K562 (cell line): Measurements from ENCODE around the gene PIH1D1. TPM values are rescaled to one million over a fixed set of nuclear protein-coding genes. Genes with fewer than 3 reads are reported as not detected.
A peak's percentile ranks its signal among the peaks of the same experiment; 100 is the strongest.

ENCODE experiments used
- CAMTA2 ChIP-seq: fragments of 250-450 bp; sonication (Bioruptor Pico); conservative IDR thresholded peaks from 2 replicates; pipeline ENCODE4 v1.5.1; 2022
- DACH1 ChIP-seq: fragments of 450-650 bp; IDR thresholded peaks from 2 replicates; pipeline ENCODE4 v1.6.1; 2018; ENCODE audit not compliant: partially characterized antibody
- DMBX1 ChIP-seq: fragments of 250-450 bp; sonication (Bioruptor Pico); IDR thresholded peaks from 2 replicates; pipeline ENCODE4 v1.8.0; 2022; ENCODE audit warnings: inconsistent platforms, mild to moderate bottlenecking, moderate library complexity, borderline replicate concordance
- FOXA1 ChIP-seq: fragments of 450-650 bp; IDR thresholded peaks from 2 replicates; pipeline ENCODE4 v1.6.1; 2016; ENCODE audit warnings: mild to moderate bottlenecking, borderline replicate concordance
- FOXK1 ChIP-seq: sonication (generic); formaldehyde crosslinking; IDR thresholded peaks from 2 replicates; pipeline ENCODE4 v1.8.0; 2022; ENCODE audit warnings: missing genetic modification reagents, mild to moderate bottlenecking, borderline replicate concordance
- GTF2F1 ChIP-seq: IDR thresholded peaks from 2 replicates; pipeline ENCODE4 v1.6.1; 2011; ENCODE audit warnings: low read depth, low read length, improper control_type of control experiment
- HMG20B ChIP-seq: fragments of 250-450 bp; sonication (Bioruptor Pico); IDR thresholded peaks from 2 replicates; pipeline ENCODE4 v1.5.0; 2021; ENCODE audit warnings: mild to moderate bottlenecking
- PHF8 ChIP-seq: fragments of 200-600 bp; sonication (generic); IDR thresholded peaks from 2 replicates; pipeline ENCODE4 v1.6.1; 2012; ENCODE audit warnings: mixed run types, mild to moderate bottlenecking, inconsistent platforms, low read length, moderate library complexity, borderline replicate concordance
- PHTF2 ChIP-seq: fragments of 250-450 bp; sonication (Bioruptor Pico); IDR thresholded peaks from 2 replicates; pipeline ENCODE4 v1.5.0; 2021; ENCODE audit warnings: mild to moderate bottlenecking
- SMAD1 ChIP-seq: fragments of 150-350 bp; IDR thresholded peaks from 2 replicates; pipeline ENCODE4 v1.6.1; 2014; ENCODE audit warnings: low read length, low read depth; ENCODE audit not compliant: partially characterized antibody
- SRSF3 ChIP-seq: fragments of 200-400 bp; formaldehyde crosslinking; IDR thresholded peaks from 2 replicates; pipeline ENCODE4 v1.6.1; 2016; ENCODE audit warnings: mild to moderate bottlenecking, low read length, moderate library complexity; ENCODE audit not compliant: insufficient read depth
- STAT5A ChIP-seq: IDR thresholded peaks from 2 replicates; pipeline ENCODE4 v1.6.1; 2012; ENCODE audit warnings: low read length, inconsistent platforms, borderline replicate concordance
- ZBTB8A ChIP-seq: fragments of 450-650 bp; IDR thresholded peaks from 2 replicates; pipeline ENCODE4 v1.6.1; 2018; ENCODE audit warnings: mild to moderate bottlenecking, moderate library complexity; ENCODE audit not compliant: partially characterized antibody
- ZNF232 ChIP-seq: sonication (generic); formaldehyde crosslinking; IDR thresholded peaks from 2 replicates; pipeline ENCODE4 v1.8.0; 2022; ENCODE audit warnings: mild to moderate bottlenecking, missing genetic modification reagents
- ZNF445 ChIP-seq: fragments of 250-450 bp; sonication (Bioruptor Pico); IDR thresholded peaks from 2 replicates; pipeline ENCODE4 v1.4.0; 2020; ENCODE audit warnings: low read depth, mild to moderate bottlenecking, moderate library complexity
- ZNF644 ChIP-seq: fragments of 200-800 bp; sonication (Bioruptor generic); IDR thresholded peaks from 2 replicates; pipeline ENCODE4 v1.6.1; 2016; ENCODE audit warnings: low read depth, missing genetic modification characterization, missing compliant biosample characterization
- polyA plus RNA-seq, 8 experiments: library from polyadenylated mRNA; depleted of rRNA in 4 of 8; stranded (reverse) in 5 of 8; unstranded in 3 of 8; fragments of >200 nt; fragmentation: Nextera tagmentation in 2 of 8; fragmentation: Illumina TruSeq in 1 of 8; extraction: Ambion mirVana in 2 of 8; extraction: Trizol in 1 of 8; gene quantifications; 2 replicates each; pipeline versions ENCODE4 v1.2.1 to v1.2.3, GENCODE V29; 2011 to 2014; ENCODE audit warnings: inconsistent platforms in 1 of 8, missing spikeins in 1 of 8
- total RNA-seq, 7 experiments: library from RNA; depleted of rRNA in 6 of 7; stranded (reverse); fragments of >200 nt in 6 of 7; fragmentation: Illumina TruSeq in 2 of 7; extraction: Trizol in 2 of 7; gene quantifications; 2 replicates each; pipeline versions ENCODE4 v1.2.1 to v1.2.3, GENCODE V29; 2011 to 2021; ENCODE audit warnings: low replicate concordance in 1 of 7
- TF ChIP-seq, protein P1 (sequence below): sonication (generic); formaldehyde crosslinking; IDR thresholded peaks from 2 replicates; pipeline ENCODE4 v1.8.0; 2022; ENCODE audit warnings: mild to moderate bottlenecking, missing genetic modification reagents
- TF ChIP-seq, protein P2 (sequence below): fragments of 250-450 bp; sonication (Bioruptor Pico); IDR thresholded peaks from 2 replicates; pipeline ENCODE4 v1.8.0; 2022; ENCODE audit warnings: inconsistent platforms
- TF ChIP-seq, protein P3 (sequence below): fragments of 450-650 bp; formaldehyde crosslinking; IDR thresholded peaks from 2 replicates; pipeline ENCODE4 v1.4.0; 2022; ENCODE audit warnings: missing genetic modification characterization
- TF ChIP-seq, protein P4 (sequence below): fragments of 250-450 bp; sonication (Bioruptor Pico); IDR thresholded peaks from 2 replicates; pipeline ENCODE4 v1.5.0; 2021
- TF ChIP-seq, protein P5 (sequence below), 2 experiments: fragments of 450-650 bp in 1 of 2; sonication (generic) in 1 of 2; formaldehyde crosslinking in 1 of 2; IDR thresholded peaks in 1 of 2; conservative IDR thresholded peaks in 1 of 2; 2 replicates each; pipeline versions ENCODE4 v1.6.1 to v1.8.1; 2016 to 2023; ENCODE audit warnings: mild to moderate bottlenecking in 2 of 2, moderate library complexity in 2 of 2, inconsistent platforms in 1 of 2, missing genetic modification reagents in 1 of 2

PIH1D1 gene
- total and polyA plus RNA-seq, 9 of the 15 experiments (the other 6 are each of a cell fraction or from before 2014, with no cell fraction given): 26.5 to 224 (median 137) TPM

DNA sequence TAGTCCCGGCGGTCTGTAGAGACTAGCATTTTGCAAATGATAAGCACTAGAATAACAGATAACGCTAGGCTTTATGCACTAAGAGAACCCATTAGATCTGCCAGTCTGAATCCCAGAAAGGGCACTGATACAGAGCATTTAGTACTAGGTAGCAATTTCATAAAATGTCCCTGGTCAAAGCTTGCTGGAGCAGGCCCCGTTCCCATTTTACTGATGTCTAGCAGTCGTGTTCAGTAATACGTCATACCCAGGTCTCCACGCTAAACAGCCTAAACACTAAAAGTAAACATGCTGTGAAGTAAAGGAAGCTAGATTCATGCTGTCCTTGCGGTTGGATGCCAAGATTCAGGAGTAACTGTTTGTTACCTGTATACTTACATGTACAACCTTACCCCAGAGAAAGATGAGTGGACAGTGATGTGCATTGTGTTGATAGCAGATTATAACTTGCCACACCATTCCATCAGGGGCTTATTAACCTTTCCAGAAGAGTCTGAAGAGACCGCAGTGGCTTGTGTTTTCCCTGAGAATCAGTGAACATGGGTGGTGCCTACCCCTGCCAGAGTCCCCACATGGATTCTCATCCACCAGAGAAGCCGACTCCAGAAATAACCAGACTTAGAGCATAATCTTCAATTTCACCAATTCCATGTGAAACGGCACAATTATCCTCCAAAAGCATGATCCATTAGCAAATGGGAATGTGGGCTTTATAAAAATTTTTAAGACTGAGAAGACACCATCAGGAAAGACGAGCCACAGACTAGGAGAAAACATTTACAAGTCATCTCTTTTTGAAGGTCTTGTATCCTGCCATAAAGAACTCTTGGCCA is 41.2 kb upstream of the PIH1D1 start (continued):
- TF ChIP-seq FOXK1 (CRISPR knock-in tag) (0 out of 2 replicates have a peak, but pooled peaks have one; percentile 57), PHF8 (no peak), PHTF2 (peak; percentile 20; the same call in 1 of the 2 replicates), SMAD1 (no peak), ZBTB8A (no peak), FOXA1 (no peak), DACH1 (no peak), GTF2F1 (no peak), ZNF644 (no peak), DMBX1 (CRISPR knock-in tag) (no peak), SRSF3 (no peak), STAT5A (no peak; the same call in 1 of the 2 replicates), CAMTA2 (CRISPR knock-in tag) (peak; percentile 67), ZNF445 (CRISPR knock-in tag) (peak; percentile 22; the same call in 1 of the 2 replicates), ZNF232 (no peak), HMG20B (CRISPR knock-in tag) (no peak)
- TF ChIP-seq, protein P1, sequence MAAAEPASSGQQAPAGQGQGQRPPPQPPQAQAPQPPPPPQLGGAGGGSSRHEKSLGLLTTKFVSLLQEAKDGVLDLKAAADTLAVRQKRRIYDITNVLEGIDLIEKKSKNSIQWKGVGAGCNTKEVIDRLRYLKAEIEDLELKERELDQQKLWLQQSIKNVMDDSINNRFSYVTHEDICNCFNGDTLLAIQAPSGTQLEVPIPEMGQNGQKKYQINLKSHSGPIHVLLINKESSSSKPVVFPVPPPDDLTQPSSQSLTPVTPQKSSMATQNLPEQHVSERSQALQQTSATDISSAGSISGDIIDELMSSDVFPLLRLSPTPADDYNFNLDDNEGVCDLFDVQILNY (CRISPR knock-in tag): no peak
- TF ChIP-seq, protein P2, sequence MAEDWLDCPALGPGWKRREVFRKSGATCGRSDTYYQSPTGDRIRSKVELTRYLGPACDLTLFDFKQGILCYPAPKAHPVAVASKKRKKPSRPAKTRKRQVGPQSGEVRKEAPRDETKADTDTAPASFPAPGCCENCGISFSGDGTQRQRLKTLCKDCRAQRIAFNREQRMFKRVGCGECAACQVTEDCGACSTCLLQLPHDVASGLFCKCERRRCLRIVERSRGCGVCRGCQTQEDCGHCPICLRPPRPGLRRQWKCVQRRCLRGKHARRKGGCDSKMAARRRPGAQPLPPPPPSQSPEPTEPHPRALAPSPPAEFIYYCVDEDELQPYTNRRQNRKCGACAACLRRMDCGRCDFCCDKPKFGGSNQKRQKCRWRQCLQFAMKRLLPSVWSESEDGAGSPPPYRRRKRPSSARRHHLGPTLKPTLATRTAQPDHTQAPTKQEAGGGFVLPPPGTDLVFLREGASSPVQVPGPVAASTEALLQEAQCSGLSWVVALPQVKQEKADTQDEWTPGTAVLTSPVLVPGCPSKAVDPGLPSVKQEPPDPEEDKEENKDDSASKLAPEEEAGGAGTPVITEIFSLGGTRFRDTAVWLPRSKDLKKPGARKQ: no peak
- TF ChIP-seq, protein P3, sequence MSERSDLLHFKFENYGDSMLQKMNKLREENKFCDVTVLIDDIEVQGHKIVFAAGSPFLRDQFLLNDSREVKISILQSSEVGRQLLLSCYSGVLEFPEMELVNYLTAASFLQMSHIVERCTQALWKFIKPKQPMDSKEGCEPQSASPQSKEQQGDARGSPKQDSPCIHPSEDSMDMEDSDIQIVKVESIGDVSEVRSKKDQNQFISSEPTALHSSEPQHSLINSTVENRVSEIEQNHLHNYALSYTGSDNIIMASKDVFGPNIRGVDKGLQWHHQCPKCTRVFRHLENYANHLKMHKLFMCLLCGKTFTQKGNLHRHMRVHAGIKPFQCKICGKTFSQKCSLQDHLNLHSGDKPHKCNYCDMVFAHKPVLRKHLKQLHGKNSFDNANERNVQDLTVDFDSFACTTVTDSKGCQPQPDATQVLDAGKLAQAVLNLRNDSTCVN (CRISPR knock-in tag): 0 out of 2 replicates have a peak, but pooled peaks have one; percentile 1
- TF ChIP-seq, protein P4, sequence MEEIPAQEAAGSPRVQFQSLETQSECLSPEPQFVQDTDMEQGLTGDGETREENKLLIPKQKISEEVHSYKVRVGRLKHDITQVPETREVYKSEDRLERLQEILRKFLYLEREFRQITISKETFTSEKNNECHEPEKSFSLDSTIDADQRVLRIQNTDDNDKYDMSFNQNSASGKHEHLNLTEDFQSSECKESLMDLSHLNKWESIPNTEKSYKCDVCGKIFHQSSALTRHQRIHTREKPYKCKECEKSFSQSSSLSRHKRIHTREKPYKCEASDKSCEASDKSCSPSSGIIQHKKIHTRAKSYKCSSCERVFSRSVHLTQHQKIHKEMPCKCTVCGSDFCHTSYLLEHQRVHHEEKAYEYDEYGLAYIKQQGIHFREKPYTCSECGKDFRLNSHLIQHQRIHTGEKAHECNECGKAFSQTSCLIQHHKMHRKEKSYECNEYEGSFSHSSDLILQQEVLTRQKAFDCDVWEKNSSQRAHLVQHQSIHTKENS: 0 out of 2 replicates have a peak, but pooled peaks have one; percentile 4
- TF ChIP-seq, protein P5, sequence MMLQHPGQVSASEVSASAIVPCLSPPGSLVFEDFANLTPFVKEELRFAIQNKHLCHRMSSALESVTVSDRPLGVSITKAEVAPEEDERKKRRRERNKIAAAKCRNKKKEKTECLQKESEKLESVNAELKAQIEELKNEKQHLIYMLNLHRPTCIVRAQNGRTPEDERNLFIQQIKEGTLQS (IDR thresholded peaks at IDR 0.05): no peak
- TF ChIP-seq, protein P5 (CRISPR knock-in tag; conservative IDR thresholded peaks at IDR 0.05): no peak
